ENCODE results near the gene PLA2G10.

The PLA2G10 gene

DNA sequence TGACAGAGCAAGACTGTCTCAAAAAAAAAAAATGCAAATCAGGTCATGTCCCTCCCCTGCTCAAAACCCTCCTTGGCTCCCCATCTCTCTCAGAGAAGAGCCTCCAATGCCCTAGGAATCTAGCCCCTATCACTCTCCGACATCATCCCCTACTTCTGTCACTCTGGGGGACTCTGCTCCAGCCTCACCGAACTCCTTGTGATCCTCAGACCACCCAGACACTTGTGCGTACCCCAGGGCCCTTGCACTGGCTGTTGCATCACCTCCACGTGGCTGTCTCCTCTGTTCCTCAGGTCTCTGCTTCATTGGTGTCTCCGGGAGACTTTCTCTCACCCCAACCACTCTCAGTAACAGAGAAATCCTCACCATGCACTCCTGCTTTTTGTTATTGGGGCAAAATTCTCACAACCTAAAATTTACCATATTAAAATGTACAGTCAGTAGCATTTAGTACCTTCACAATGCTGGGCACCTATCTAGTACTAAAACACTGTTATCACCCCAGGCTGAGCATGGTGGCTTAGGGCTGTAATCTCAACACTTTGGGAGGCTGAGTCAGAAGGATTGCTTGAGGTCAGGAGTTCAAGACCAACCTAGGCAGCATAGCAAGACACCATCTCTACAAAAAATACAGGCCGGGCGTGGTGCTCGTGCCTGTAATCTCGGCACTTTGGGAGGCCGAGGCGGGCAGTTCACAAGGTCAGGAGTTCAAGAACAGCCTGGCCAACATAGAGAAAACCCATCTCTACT is 15.2 kb downstream of the PLA2G10 start:
- no peak for TF ChIP-seq ZFX (IDR thresholded peaks at IDR 0.05; ENCODE audit: borderline replicate concordance)
- TF ChIP-seq, protein P1, sequence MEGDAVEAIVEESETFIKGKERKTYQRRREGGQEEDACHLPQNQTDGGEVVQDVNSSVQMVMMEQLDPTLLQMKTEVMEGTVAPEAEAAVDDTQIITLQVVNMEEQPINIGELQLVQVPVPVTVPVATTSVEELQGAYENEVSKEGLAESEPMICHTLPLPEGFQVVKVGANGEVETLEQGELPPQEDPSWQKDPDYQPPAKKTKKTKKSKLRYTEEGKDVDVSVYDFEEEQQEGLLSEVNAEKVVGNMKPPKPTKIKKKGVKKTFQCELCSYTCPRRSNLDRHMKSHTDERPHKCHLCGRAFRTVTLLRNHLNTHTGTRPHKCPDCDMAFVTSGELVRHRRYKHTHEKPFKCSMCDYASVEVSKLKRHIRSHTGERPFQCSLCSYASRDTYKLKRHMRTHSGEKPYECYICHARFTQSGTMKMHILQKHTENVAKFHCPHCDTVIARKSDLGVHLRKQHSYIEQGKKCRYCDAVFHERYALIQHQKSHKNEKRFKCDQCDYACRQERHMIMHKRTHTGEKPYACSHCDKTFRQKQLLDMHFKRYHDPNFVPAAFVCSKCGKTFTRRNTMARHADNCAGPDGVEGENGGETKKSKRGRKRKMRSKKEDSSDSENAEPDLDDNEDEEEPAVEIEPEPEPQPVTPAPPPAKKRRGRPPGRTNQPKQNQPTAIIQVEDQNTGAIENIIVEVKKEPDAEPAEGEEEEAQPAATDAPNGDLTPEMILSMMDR (IDR thresholded peaks at IDR 0.05), result no peak
- H3K27ac ChIP-seq, result no peak overlapping the region

DNA sequence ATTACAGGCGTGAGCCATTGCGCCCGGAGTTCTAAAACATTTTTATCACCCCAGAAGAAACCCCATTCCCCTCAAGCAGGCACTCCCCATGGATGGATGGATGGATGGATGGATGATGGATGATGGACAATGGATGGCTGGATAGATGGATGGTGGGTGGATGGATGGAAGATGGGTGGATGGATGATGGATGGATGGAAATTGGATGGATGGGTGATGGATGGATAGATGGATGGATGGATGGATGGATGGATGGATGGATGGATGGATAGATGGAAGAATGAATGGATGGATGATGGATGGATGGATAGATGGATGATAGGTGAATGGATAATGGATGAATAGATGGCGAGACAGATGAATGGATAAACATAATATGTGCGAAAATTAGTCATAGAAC is 16.5 kb downstream of the PLA2G10 start:
- H3K27ac ChIP-seq, result no peak overlapping the region
- TF ChIP-seq, protein P1 (IDR thresholded peaks at IDR 0.05), result no peak
- no peak for TF ChIP-seq ZFX (IDR thresholded peaks at IDR 0.05; ENCODE audit: borderline replicate concordance)

DNA sequence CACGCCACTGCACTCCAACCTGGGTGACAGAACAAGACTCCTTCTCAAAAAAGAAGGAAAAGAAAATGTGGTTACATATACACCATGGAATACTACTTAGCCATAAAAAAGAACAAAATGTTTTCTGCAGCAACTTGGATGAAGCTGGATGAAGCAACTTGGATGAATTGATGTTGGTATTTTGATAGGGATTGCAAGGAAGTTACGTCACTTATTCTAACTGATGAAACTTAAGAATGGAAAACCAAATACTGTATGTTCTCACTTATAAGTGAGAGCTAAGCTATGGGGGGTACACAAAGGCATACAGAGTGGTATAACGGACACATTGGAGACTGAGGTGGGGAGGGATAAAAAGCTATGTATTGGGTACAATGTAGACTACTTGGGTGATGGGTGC is 17.5 kb downstream of the PLA2G10 start:
- no peak for TF ChIP-seq ZFX (IDR thresholded peaks at IDR 0.05; ENCODE audit: borderline replicate concordance)
- TF ChIP-seq, protein P1 (IDR thresholded peaks at IDR 0.05), result no peak
- no peak overlapping the region for H3K27ac ChIP-seq

DNA sequence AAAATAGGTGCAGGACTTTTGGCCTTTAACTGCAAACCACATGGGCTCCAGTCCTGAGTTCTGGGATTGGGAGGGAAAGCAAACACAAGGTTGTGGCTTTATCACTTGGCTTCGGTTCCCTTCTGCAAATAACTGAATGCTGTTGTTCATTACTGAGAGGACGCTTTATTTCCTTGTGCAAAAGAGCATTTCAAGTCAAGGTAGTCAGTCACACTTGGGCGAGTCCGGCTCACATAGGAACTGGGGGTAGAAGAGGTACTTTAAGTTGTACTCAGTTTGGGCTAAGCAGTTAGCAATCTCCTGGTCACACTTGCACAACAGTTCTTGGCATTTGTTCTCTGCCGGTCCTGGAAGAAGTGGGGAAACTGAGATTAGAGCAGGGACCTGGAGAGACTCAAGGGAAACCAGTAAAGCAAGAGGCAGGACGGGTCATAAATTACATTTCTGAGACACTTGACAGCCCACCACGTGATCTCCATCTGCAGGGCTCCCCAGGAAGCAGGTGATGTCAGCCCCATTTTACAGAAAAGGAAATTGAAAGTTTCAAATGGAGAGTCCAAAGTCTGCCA is 21.6 kb downstream of the PLA2G10 start:
- no peak for TF ChIP-seq ZFX (IDR thresholded peaks at IDR 0.05; ENCODE audit: borderline replicate concordance)
- no peak overlapping the region for H3K27ac ChIP-seq

DNA sequence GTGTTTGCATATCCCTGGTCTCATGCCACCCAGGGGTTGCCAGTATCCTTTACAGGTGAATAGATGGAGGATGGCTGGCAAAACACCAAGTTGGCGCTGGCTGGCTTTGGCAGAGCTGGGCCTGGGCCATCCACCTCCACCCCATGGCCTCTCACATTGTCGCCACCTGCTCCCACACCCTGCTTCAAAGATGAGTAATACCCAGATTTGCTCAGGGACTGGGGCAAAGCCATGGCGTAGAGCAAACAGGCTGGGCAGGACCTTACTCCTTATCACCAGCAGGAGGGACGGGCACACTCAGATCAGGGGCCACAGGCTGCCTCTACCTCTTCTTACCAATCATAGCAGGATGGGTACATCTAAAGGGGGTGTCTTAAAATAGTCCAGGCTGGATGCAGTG is 24.3 kb downstream of the PLA2G10 start:
- H3K27ac ChIP-seq, result no peak overlapping the region
- TF ChIP-seq, protein P1 (IDR thresholded peaks at IDR 0.05), result no peak
- TF ChIP-seq ZFX (IDR thresholded peaks at IDR 0.05; ENCODE audit: borderline replicate concordance), result no peak

DNA sequence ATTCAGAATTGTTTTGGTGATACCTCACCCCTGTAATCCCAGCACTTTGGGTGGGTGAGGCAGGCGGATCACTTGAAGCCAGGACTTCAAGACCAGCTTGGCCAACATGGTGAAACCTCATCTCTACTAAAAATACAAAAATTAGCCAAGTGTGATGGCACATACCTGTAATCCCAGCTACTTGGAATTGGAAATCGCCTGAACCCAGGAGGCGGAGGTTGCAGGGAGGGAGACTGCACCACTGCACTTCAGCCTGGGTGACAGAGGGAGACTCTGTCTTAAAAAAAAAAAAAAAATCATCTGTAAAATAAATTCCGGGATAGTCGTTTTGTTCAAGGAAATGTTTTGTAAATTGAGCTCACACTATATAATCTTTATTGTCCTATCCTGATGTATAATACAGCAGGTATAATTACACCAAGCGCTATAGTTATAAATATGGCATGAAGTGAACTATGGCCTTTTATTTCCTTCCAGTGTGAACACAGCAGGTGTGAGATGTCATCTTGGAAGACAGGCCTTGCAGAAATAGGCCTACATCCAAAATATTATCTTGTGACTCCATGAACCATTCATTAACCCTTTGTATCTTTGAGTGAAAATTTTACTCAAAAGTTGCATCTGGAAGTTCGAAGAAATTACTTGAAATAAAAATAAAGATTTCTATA is 25.4 kb downstream of the PLA2G10 start:
- TF ChIP-seq, protein P1 (IDR thresholded peaks at IDR 0.05), result no peak
- TF ChIP-seq ZFX (IDR thresholded peaks at IDR 0.05; ENCODE audit: borderline replicate concordance), result no peak

DNA sequence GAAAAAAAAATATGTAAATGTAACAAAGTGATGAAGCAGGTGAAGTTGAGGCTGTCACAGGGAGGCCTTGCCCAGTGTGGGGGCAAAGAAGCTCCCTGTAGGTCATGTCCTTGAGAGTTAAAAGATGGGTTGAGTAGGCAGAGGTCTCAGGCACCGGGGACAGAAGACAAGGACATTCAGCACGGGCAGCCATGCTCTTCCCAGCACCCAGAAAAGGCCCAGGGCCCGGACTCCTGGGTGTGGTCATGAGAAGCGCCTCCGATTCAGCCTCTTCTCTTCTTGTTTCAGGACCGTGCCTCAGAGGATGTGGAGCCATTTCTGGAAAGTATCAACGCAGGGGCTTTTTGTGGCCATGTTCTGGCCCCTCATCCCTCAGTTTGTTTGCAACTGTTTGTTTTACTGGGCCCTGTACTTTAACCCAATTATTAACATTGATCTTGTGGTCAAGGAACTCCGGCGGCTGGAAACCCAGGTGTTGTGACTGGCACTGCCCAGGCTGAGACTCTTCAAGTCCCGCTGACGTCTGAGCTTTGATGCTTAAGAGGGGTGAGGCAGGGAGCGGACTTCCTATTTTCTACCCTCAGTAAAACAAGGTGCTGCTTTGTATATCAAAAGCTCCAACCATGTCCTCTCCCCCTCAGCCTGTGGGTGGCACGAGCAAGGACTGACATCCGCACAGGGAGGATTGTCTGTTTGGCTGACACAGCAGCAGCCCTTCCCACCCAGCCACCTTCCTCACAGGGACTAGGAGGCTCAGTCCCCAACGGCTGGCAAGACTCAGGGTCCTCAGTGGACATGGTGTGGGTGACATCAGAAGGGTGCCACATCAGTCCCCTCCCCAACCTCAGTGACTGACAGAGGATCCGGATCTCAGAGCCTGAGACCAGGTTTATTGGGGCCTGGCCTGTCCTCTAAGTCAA is 26.5 kb downstream of the PLA2G10 start:
- no peak for TF ChIP-seq ZFX (IDR thresholded peaks at IDR 0.05; ENCODE audit: borderline replicate concordance)
- TF ChIP-seq, protein P1 (IDR thresholded peaks at IDR 0.05), result no peak

More for the DNA sequence above, 25.4 kb downstream of the PLA2G10 start:
- no peak overlapping the region for H3K27ac ChIP-seq

More for the DNA sequence above, 26.5 kb downstream of the PLA2G10 start:
- no peak overlapping the region for H3K27ac ChIP-seq
